Measurements from ENCODE around the gene INTS11. TPM values are rescaled to one million over a fixed set of nuclear protein-coding genes. Genes with fewer than 3 reads are reported as not detected.

INTS11 gene
- total RNA-seq, 1 experiment from 2014 or later = 139 TPM

- no CpG with 5 or more reads among the region's 21 CpGs for WGBS (ENCODE audit: extremely low coverage, insufficient read length, low lambda C conversion rate)
- Histone ChIP-seq H4K5ac (ENCODE audit: insufficient read length, low read depth, low read length) (no peak overlapping the region), H3K27me3 (ENCODE audit: insufficient read depth, low read length) (no peaks in the 10 kb centered on the region), H3K4me2 (ENCODE audit: insufficient read depth, insufficient read length, low read length) (no peak overlapping the region), H3K4ac (ENCODE audit: low read depth, low read length) (no peak overlapping the region), H2AK5ac (ENCODE audit: insufficient read length, low read length) (no peak overlapping the region), H3K9me3 (ENCODE audit: control insufficient read depth, low read depth, low read length) (no peaks in the 10 kb centered on the region), H3K18ac (ENCODE audit: insufficient read length, low read depth, low read length) (no peak overlapping the region), H2AFZ (ENCODE audit: low read length) (no peak overlapping the region), H4K8ac (replicated peaks; ENCODE audit: insufficient read length, low read depth, low read length) (no peak overlapping the region), H2BK5ac (ENCODE audit: insufficient read length, low read length) (no peak overlapping the region), H4K91ac (ENCODE audit: insufficient read length, low read depth, low read length) (no peak overlapping the region), H3K9ac (ENCODE audit: extremely low read depth, insufficient read length, low read length) (no peak overlapping the region), H3K79me1 (ENCODE audit: insufficient read depth, low read depth, low read length, poor library complexity, severe bottlenecking) (no peaks in the 10 kb centered on the region), H2BK12ac (ENCODE audit: insufficient read length, low read depth, low read length) (no peak overlapping the region), H3K14ac (ENCODE audit: insufficient read depth, low read length) (no peak overlapping the region; the same call in 1 of the 2 replicates), H2BK15ac (ENCODE audit: low read depth, low read length) (no peak overlapping the region), H3K27ac (ENCODE audit: insufficient read length, low read depth, low read length) (no peak overlapping the region), H4K20me1 (ENCODE audit: control insufficient read depth, insufficient read depth, insufficient read length) (no peaks in the 10 kb centered on the region), H3K23ac (ENCODE audit: insufficient read length, low read depth, low read length) (no peak overlapping the region), H3T11ph (ENCODE audit: low read length) (no peak overlapping the region), H3K4me1 (ENCODE audit: insufficient read depth, low read length) (no peaks in the 10 kb centered on the region), H3K23me2 (ENCODE audit: insufficient read length, low read depth, low read length, poor library complexity, severe bottlenecking) (no peaks in the 10 kb centered on the region), H3K56ac (ENCODE audit: insufficient read length, low read depth, low read length) (no peak overlapping the region), H3K79me2 (ENCODE audit: insufficient read depth, low read length) (no peaks in the 10 kb centered on the region), H2BK20ac (ENCODE audit: low read depth, low read length, poor library complexity, severe bottlenecking) (no peak overlapping the region), H2BK120ac (ENCODE audit: low read depth, low read length, poor library complexity, severe bottlenecking) (no peak overlapping the region)
- Mint-ChIP-seq H3K27me3 (ENCODE audit: low read depth) (peaks cover 6% of the 10 kb centered on the region), H3K4me1 (0 out of 4 replicates have a peak, but pooled peaks cover 0 to 5% of the 10 kb centered on the region in 2 experiments), H3K36me3 (ENCODE audit: insufficient read depth in 1 of 3, low read depth in 3 of 3) (no peaks in the 10 kb centered on the region), H3K4me3 (no peak overlapping the region), H3K27ac (peak overlapping the region in 1 of 3 experiments; percentile 35; a peak in 1 of 7 replicates), H3K9me3 (no peaks in the 10 kb centered on the region; a peak in 1 of 5 replicates)
- no peak for DNase-seq
- no peak for TF ChIP-seq CTCF (conservative IDR thresholded peaks at IDR 0.05)
These were observed 43.5 kb downstream of the INTS11 start for GRCh38 chr1:1280782-1281481.
